Activated B cell treated with CpG ODN at 0.5 μM for 24 hours (primary cell): ENCODE data around the gene SLC16A3. TPM values are rescaled to one million over a fixed set of nuclear protein-coding genes. Genes with fewer than 3 reads are reported as not detected.
"Not testable (repeated sequence)": the region's sequence is repeated elsewhere in the genome, so short reads cannot be mapped to it uniquely, and the experiment has no call there.

Experiments
- ATAC-seq: fragments of 200-7000 bp; cut with Tn5 transposase; one replicate; pipeline ENCODE4 v1.10.0; 2021; ENCODE audit warnings: low read depth, mild to moderate bottlenecking, moderate library complexity
- CTCF ChIA-PET: fragments of 350-600 bp; sonication (Branson Sonifier 250); formaldehyde crosslinking; loops from one replicate; lab custom pipeline; 2021; ENCODE audit warnings: antibody characterized with exemption; lab: Charles Lee
- POLR2A ChIA-PET: fragments of 350-600 bp; sonication (Branson Sonifier 250); formaldehyde crosslinking; loops from one replicate; lab custom pipeline; 2021; ENCODE audit warnings: antibody characterized with exemption; lab: Charles Lee
- DNase-seq: peaks from one replicate; pipeline ENCODE4 v3.0.0; 2022
- H3K27ac Mint-ChIP-seq: one replicate; pipeline ENCODE4 v1.8.0; 2020; ENCODE audit warnings: mixed read lengths
- H3K27me3 Mint-ChIP-seq: one replicate; pipeline ENCODE4 v1.8.0; 2021; ENCODE audit warnings: mixed read lengths
- H3K36me3 Mint-ChIP-seq: one replicate; pipeline ENCODE4 v1.8.0; 2021; ENCODE audit warnings: low read depth, mixed read lengths
- H3K4me1 Mint-ChIP-seq: one replicate; pipeline ENCODE4 v1.8.0; 2021; ENCODE audit warnings: mixed read lengths
- H3K4me3 Mint-ChIP-seq: one replicate; pipeline ENCODE4 v1.8.0; 2020; ENCODE audit warnings: mild to moderate bottlenecking, mixed read lengths
- H3K9me3 Mint-ChIP-seq: one replicate; pipeline ENCODE4 v1.8.0; 2020; ENCODE audit warnings: mixed read lengths
- intact Hi-C: fragments of 100-400 bp; cut with micrococcal nuclease; formaldehyde crosslinking; loops from one replicate; pipeline ENCODE4 v1.15.1; 2024
- total RNA-seq: library from RNA; stranded (reverse); gene quantifications from 2 replicates; pipeline ENCODE4 v1.2.3, GENCODE V29; 2022
- TF ChIP-seq, protein P1 (sequence below): fragments of 200-600 bp; IDR thresholded peaks from one replicate; pipeline ENCODE4 v1.8.0; 2022; ENCODE audit warnings: antibody characterized with exemption, mild to moderate bottlenecking

SLC16A3 gene
- total RNA-seq, 1 donor from 2014 or later = 24.6 TPM

DNA sequence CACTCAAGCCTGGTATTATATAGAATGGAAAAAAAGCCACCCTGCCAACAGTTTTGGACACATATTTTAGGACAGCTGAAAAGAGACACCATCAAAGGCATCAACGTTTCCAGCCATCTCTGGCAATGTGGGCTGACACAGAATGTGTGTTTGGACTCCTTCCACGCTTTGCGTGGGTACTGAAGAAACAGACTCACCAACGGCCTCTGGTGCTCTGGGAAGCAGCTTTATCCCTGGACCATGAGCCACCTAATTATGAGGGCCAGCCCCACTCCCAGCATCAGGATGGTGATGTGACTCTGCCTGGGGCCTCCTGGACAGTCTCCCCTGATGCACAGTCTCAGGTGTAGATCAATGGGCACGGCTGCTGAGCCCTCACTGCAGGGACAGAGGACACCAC lies 44.1 kb upstream of the SLC16A3 start:
- no peak overlapping the region for H3K4me3 Mint-ChIP-seq
- no peaks in the 10 kb centered on the region for H3K27me3 Mint-ChIP-seq
- intact Hi-C loops = no loop called here
- no peaks in the 10 kb centered on the region for H3K9me3 Mint-ChIP-seq
- ATAC-seq (no peak), DNase-seq (no peak)
- no peaks in the 10 kb centered on the region for H3K4me1 Mint-ChIP-seq
- POLR2A ChIA-PET = no interaction called here
- peaks cover 21% of the 10 kb centered on the region for H3K36me3 Mint-ChIP-seq
- no peak overlapping the region for H3K27ac Mint-ChIP-seq
- CTCF ChIA-PET = no interaction called here
- TF ChIP-seq, protein P1, sequence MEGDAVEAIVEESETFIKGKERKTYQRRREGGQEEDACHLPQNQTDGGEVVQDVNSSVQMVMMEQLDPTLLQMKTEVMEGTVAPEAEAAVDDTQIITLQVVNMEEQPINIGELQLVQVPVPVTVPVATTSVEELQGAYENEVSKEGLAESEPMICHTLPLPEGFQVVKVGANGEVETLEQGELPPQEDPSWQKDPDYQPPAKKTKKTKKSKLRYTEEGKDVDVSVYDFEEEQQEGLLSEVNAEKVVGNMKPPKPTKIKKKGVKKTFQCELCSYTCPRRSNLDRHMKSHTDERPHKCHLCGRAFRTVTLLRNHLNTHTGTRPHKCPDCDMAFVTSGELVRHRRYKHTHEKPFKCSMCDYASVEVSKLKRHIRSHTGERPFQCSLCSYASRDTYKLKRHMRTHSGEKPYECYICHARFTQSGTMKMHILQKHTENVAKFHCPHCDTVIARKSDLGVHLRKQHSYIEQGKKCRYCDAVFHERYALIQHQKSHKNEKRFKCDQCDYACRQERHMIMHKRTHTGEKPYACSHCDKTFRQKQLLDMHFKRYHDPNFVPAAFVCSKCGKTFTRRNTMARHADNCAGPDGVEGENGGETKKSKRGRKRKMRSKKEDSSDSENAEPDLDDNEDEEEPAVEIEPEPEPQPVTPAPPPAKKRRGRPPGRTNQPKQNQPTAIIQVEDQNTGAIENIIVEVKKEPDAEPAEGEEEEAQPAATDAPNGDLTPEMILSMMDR = no peak

- CTCF ChIA-PET = no interaction called here
- intact Hi-C loops = no loop called here
- no peak for ATAC-seq
- Mint-ChIP-seq H3K4me3 (no peak overlapping the region), H3K4me1 (no peaks in the 10 kb centered on the region), H3K27me3 (no peaks in the 10 kb centered on the region), H3K27ac (no peak overlapping the region), H3K36me3 (peaks cover 21% of the 10 kb centered on the region), H3K9me3 (no peaks in the 10 kb centered on the region)
- TF ChIP-seq, protein P1 = no peak
- POLR2A ChIA-PET = no interaction called here
- DNase-seq = no peak
Observed at GRCh38 chr17:82186221-82186620, 42.6 kb upstream of the SLC16A3 start.

- H3K4me3 Mint-ChIP-seq = no peak overlapping the region
- CTCF ChIA-PET = no interaction called here
- ATAC-seq (no peak), DNase-seq (no peak)
- no peak overlapping the region for H3K27ac Mint-ChIP-seq
- H3K27me3 Mint-ChIP-seq = no peaks in the 10 kb centered on the region
- peaks cover 21% of the 10 kb centered on the region for H3K36me3 Mint-ChIP-seq
- no peaks in the 10 kb centered on the region for H3K4me1 Mint-ChIP-seq
- intact Hi-C loops = no loop called here
- TF ChIP-seq, protein P1 = no peak
- POLR2A ChIA-PET = interaction anchor here (0.7 kb wide), 1 partner anchor 33 kb away, joined by 4 read pairs; no protein-coding TSS in a partner anchor
- H3K9me3 Mint-ChIP-seq = no peaks in the 10 kb centered on the region
Observed at GRCh38 chr17:82187500-82187899, 41.3 kb upstream of the SLC16A3 start.

GRCh38 chr17:82188001-82188961 lies 40.6 kb upstream of the SLC16A3 start:
- H3K4me1 Mint-ChIP-seq = peaks cover 1% of the 10 kb centered on the region
- POLR2A ChIA-PET = interaction anchor here (0.7 kb wide), 1 partner anchor 32 kb away, joined by 4 read pairs; no protein-coding TSS in a partner anchor
- TF ChIP-seq, protein P1 = no peak
- H3K36me3 Mint-ChIP-seq = peaks cover 22% of the 10 kb centered on the region
- ATAC-seq (no peak), DNase-seq (no peak)
- no peak overlapping the region for H3K27ac Mint-ChIP-seq
- no peaks in the 10 kb centered on the region for H3K9me3 Mint-ChIP-seq
- CTCF ChIA-PET = no interaction called here
- intact Hi-C loops = no loop called here
- H3K27me3 Mint-ChIP-seq = no peaks in the 10 kb centered on the region
- H3K4me3 Mint-ChIP-seq = no peak overlapping the region

- DNase-seq, H3K4me3 Mint-ChIP-seq, ATAC-seq, H3K4me1 Mint-ChIP-seq, intact Hi-C loops, POLR2A ChIA-PET, H3K27ac Mint-ChIP-seq, H3K9me3 Mint-ChIP-seq, H3K27me3 Mint-ChIP-seq, CTCF ChIA-PET: not testable (repeated sequence)
- H3K36me3 Mint-ChIP-seq = peaks cover 32% of the 10 kb centered on the region
Observed at GRCh38 chr17:82193050-82193449, 35.8 kb upstream of the SLC16A3 start.
